Hematopoietic multipotent progenitor cell treated with erythropoietin and hydrocortisone succinate and interleukin-3 and kit ligand, for 17 days (in vitro differentiated cells): ENCODE measurements around the gene UBE2I.

Experiments
- DNase-seq: peaks from one replicate; pipeline ENCODE4 v3.0.0-alpha.2; 2015; ENCODE audit warnings: low spot score

UBE2I gene

GRCh38 chr16:1361685-1362360 is 52.4 kb downstream of the UBE2I start:
- no peak for DNase-seq

DNA sequence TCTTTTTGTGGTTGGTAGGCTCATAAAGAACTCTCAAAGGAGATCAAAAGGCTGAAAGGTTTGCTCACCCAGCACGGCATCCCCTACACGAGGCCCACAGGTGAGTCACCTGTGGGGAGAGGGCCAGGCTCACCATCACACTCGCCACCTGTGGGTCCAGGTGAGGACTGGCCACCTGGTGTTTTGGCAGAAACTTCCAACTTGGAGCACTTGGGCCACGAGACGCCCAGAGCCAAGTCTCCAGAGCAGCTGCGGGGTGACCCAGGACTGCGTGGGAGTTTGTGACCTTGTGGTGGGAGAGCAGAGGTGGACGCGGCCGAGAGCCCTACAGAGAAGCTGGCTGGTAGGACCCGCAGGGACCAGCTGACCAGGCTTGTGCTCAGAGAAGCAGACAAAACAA is 53.4 kb downstream of the UBE2I start:
- no peak for DNase-seq

GRCh38 chr16:1363501-1364041 is 54.1 kb downstream of the UBE2I start:
- DNase-seq: peak; percentile 86

GRCh38 chr16:1364510-1364909 is 55.1 kb downstream of the UBE2I start:
- no peak for DNase-seq

DNA sequence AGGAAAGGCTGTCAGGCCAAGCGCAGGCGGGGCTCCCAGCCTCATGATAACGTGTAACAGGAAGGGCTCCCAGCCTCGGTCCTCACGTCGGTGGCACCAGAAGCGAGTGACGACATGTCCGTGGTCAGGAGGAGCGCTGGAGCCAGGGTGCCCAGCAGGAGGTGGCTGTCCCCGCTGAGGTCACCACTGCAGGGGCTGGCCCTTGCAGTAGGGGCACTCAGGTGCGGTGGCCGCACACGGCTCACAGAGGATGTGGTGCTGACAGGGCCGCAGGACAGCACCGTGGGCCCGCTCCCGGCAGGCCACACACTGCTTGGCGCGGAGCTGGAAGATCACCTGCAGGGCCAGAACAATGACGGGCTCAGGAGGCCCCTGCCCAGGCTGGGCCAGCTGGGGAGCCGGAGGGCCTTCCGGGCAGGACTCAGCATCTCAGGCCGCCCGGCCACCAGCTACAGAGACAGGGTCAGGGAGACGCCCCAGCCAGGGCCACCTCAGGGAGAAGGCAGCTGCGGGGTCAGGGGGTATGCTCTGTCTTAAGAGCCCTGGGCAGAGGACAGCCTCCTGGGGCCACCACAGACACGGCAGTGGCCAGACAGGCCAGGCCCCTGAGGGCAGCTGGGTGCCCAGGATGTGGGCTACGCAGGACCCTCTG is 56.8 kb downstream of the UBE2I start:
- DNase-seq: no peak

DNA sequence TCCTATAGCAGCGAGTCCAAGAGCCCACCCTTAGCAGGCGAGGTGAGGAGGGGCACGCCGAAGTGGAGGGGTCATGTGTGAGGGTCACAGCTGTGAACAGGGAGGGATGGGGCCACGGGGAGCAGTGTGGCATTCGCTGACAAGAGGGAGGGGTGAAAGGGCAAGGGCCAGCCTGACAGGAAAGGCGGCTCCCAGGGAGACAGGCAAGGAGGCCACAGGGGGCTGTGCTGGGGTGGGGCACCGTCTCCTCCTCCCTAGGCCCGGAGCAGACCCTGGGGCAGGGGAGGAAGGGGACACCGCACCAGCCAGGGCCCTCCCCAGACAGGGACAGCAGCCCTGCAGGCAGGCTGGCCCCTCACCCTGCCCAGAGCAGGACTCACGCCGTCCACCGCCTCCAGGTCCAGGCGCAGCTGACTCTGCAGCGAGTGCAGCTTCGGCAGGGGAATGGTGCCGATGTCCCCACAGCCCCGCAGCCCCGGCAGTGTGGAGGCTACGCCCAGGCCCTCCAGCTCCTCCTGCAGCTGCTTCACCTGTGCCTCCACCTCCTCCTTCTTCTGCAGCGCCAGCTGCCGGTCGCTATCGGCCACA is 57.4 kb downstream of the UBE2I start:
- DNase-seq: no peak

DNA sequence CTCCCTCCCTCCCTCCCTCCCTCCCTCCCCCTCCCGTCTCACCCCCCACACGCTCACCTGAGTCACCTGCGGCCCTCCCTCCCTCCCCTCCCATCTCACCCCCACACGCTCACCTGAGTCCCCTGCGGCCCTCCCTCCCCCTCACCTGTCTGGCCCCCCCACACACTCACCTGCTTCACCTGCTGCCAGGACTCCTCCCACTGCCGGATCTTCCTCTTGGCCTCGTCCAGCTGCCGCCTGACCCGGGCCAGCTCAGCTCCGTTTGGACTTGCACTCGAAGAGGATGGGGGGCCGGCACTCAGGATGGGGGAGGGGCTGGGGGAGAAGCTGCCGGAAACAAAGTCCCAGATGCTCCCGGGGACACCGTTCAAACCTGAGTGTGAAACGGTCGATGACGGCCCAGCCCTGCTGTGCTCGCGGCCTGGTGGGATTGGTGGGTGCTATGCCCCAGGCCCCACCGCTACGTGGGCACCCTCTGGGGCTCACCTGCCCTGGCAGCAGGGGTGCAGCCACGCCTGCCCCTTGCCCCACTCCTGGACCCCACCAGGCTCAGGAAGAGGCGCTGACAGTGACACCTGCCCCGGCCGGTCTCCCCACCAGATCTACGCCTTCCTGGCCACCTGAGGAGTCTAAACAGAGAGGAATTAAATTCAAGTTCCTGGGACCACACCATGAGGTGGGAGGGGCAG is 58.2 kb downstream of the UBE2I start:
- no peak for DNase-seq

- no peak for DNase-seq
Measured at GRCh38 chr16:1371054-1371978, 61.9 kb downstream of the UBE2I start.

DNA sequence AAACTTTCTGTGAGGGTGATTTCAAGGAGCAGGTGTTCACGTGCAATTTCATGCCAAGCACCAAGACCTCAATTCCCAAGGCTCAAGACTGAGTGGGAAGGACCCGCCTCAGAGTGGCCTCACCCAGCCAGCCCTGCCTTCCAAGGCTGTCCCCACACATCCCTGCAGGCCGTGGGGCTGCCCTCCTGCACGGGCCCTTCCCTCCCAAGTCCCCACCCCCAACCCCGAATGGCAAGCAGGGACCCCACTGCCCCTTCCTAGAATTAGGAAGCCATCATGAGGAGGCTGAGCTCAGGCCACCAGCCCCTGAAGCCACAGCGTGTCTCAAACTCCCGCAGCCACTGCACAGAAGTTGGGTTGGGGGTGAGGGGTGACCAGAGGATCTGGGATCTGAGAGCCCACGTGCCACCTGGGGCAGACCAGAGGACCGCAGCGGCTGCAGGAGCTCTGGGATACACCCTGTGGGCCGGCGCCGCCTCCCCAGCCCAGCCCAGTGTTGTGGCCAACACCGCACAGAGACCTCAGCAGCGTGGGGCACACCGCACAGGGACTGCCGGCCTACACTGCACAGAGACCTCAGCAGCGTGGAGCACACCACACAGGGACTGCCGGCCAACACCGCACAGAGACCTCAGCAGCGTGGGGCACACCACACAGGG is 63.0 kb downstream of the UBE2I start:
- no peak for DNase-seq

GRCh38 chr16:1374418-1375297 is 65.2 kb downstream of the UBE2I start:
- DNase-seq: peak; percentile 40

GRCh38 chr16:1375298-1375640 is 65.8 kb downstream of the UBE2I start:
- DNase-seq: no peak

DNA sequence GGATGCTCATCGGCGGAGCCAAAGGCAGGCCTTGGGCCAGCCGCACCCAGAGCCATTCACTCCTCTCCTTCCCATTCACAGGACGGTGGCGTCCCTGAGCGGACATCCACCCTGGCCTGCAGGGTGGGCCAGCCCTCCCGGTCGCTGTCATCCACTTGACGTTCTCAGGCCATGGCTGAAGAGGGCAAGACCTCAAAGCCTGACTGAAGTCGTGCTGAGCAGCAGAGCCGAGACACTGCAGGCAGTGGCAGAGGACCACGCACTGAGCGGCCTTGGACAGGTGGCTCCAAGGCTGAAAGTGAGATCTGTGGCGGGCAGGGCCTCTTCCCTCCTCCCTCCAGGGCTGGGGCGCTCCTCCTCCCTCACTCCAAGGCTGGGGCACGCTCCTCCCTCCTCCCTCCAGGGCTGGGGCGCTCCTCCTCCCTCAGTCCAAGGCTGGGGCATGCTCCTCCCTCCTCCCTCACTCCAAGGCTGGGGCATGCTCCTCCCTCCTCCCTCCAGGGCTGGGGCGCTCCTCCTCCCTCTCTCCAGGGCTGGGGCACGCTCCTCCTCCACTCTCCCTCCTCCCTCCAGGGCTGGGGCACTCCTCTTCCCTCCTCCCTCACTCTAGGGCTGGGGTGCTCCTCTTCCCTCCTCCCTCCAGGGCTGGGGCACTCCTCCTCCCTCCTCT is 66.4 kb downstream of the UBE2I start:
- DNase-seq: peak; percentile 77
